CD4-positive, alpha-beta T cell treated with Interleukin-15 for 4 hours (primary cell): ENCODE results near the gene KRTAP9-7.
"Not testable (repeated sequence)": the region's sequence is repeated elsewhere in the genome, so short reads cannot be mapped to it uniquely, and the experiment has no call there.

Source experiments
- DNase-seq: peaks from one replicate; pipeline ENCODE4 v3.0.0-alpha.2; 2020; ENCODE audit warnings: low spot score

Gene KRTAP9-7

GRCh38 chr17:41275648-41276190 is at the start of gene KRTAP9-7:
KRTAP9-7 (plus strand) TSS chr17:41275698; CDS start chr17:41275698, 0 bp downstream.
- DNase-seq = not testable (repeated sequence)

GRCh38 chr17:41226051-41226450 is 49.4 kb upstream of the KRTAP9-7 start:
- no peak for DNase-seq

- DNase-seq = not testable (repeated sequence)
Observed at GRCh38 chr17:41226598-41227095, 48.9 kb upstream of the KRTAP9-7 start, which contains the start of gene KRTAP9-2. KRTAP9-2 (plus strand) TSS chr17:41226648; CDS start chr17:41226655, 7 bp downstream.

GRCh38 chr17:41230094-41230493 is 45.4 kb upstream of the KRTAP9-7 start:
- no peak for DNase-seq

- DNase-seq = no peak
Observed at GRCh38 chr17:41231731-41232130, 43.8 kb upstream of the KRTAP9-7 start.

GRCh38 chr17:41232399-41233105 is 42.9 kb upstream of the KRTAP9-7 start, which contains the start of gene KRTAP9-3:
KRTAP9-3 (plus strand) TSS chr17:41232449; CDS start chr17:41232502, 53 bp downstream.
- not testable (repeated sequence) for DNase-seq

GRCh38 chr17:41237116-41237515 is 38.4 kb upstream of the KRTAP9-7 start:
- not testable (repeated sequence) for DNase-seq

GRCh38 chr17:41237949-41238437 is 37.5 kb upstream of the KRTAP9-7 start, which contains the start of gene KRTAP9-8:
KRTAP9-8 (plus strand) TSS chr17:41237999; CDS start chr17:41238052, 53 bp downstream.
- not testable (repeated sequence) for DNase-seq

- DNase-seq = not testable (repeated sequence)
Observed at GRCh38 chr17:41246995-41247787, 28.3 kb upstream of the KRTAP9-7 start.

GRCh38 chr17:41249637-41250240 is 25.8 kb upstream of the KRTAP9-7 start, which contains the start of gene KRTAP9-4:
KRTAP9-4 (plus strand) TSS chr17:41249687; CDS start chr17:41249721, 34 bp downstream.
- not testable (repeated sequence) for DNase-seq

- DNase-seq = no peak
Observed at GRCh38 chr17:41251261-41251660, 24.2 kb upstream of the KRTAP9-7 start.

- DNase-seq = no peak
Observed at GRCh38 chr17:41254861-41255260, 20.6 kb upstream of the KRTAP9-7 start.

GRCh38 chr17:41255381-41256290 is 19.9 kb upstream of the KRTAP9-7 start, which contains the start of gene KRTAP9-9:
KRTAP9-9 (plus strand) TSS chr17:41255384.
- DNase-seq = not testable (repeated sequence)

GRCh38 chr17:41256291-41256685 is 19.2 kb upstream of the KRTAP9-7 start:
- no peak for DNase-seq

GRCh38 chr17:41258406-41258805 is 17.1 kb upstream of the KRTAP9-7 start:
- DNase-seq = no peak

- no peak for DNase-seq
Observed at GRCh38 chr17:41263212-41263611, 12.3 kb upstream of the KRTAP9-7 start.

GRCh38 chr17:41264599-41264998 is 10.9 kb upstream of the KRTAP9-7 start:
- DNase-seq = no peak

- DNase-seq = no peak
Observed at GRCh38 chr17:41265078-41265477, 10.4 kb upstream of the KRTAP9-7 start, which contains the start of gene KRTAP9-6. KRTAP9-6 (plus strand) TSS chr17:41265378; CDS start chr17:41265378, 0 bp downstream.

- DNase-seq = no peak
Observed at GRCh38 chr17:41267711-41268110, 7.8 kb upstream of the KRTAP9-7 start.

- DNase-seq = not testable (repeated sequence)
Observed at GRCh38 chr17:41271323-41271722, 4.2 kb upstream of the KRTAP9-7 start.
